IPS DF 6.9 (cell line): Measurements from ENCODE around the gene SETD2.

Experiments
- DNase-seq: peaks from one replicate; pipeline ENCODE4 v3.0.0-alpha.2; 2013; ENCODE audit warnings: low read depth, low spot score
- H3K27ac ChIP-seq: one replicate; pipeline ENCODE4 v1.5.1; 2013; ENCODE audit warnings: low read length, control low read depth
- H3K27me3 ChIP-seq: 2 replicates; pipeline ENCODE4 v1.6.1; 2013; ENCODE audit warnings: mild to moderate bottlenecking, low read length; ENCODE audit not compliant: control insufficient read depth, insufficient read depth
- H3K36me3 ChIP-seq: 2 replicates; pipeline ENCODE4 v1.6.1; 2013; ENCODE audit warnings: low read length; ENCODE audit not compliant: control insufficient read depth, insufficient read depth
- H3K4me1 ChIP-seq: 2 replicates; pipeline ENCODE4 v1.6.1; 2013; ENCODE audit warnings: low read length; ENCODE audit not compliant: control insufficient read depth, insufficient read depth
- H3K4me3 ChIP-seq: 2 replicates; pipeline ENCODE4 v1.5.1; 2013; ENCODE audit warnings: mild to moderate bottlenecking, low read length
- H3K9me3 ChIP-seq: 2 replicates; pipeline ENCODE4 v1.6.1; 2013; ENCODE audit warnings: low read length, inconsistent platforms; ENCODE audit not compliant: control insufficient read depth, insufficient read depth
- WGBS: extraction: QIAGEN DNeasy Blood & Tissue Kit; methylation state at CpG from one replicate; pipeline ENCODE4 v1.1.7; 2013; ENCODE audit warnings: mixed read lengths, missing lambda C conversion rate; ENCODE audit not compliant: insufficient read length, insufficient coverage; 5-methylcytosine and 5-hydroxymethylcytosine counted together

Gene SETD2

GRCh38 chr3:46999516-47000197, 164.3 kb downstream of the SETD2 start:
- no peaks in the 10 kb centered on the region for H3K9me3 ChIP-seq
- no peak overlapping the region for H3K27ac ChIP-seq
- H3K4me1 ChIP-seq: peaks cover 2% of the 10 kb centered on the region
- no peak for DNase-seq
- no peaks in the 10 kb centered on the region for H3K27me3 ChIP-seq
- peaks cover 39% of the 10 kb centered on the region for H3K36me3 ChIP-seq
- no CpG with 5 or more reads among the region's 14 CpGs for WGBS
- H3K4me3 ChIP-seq: no peak overlapping the region

- peaks cover 37% of the 10 kb centered on the region for H3K36me3 ChIP-seq
- H3K4me3 ChIP-seq: no peak overlapping the region
- H3K9me3 ChIP-seq: no peaks in the 10 kb centered on the region
- H3K27ac ChIP-seq: no peak overlapping the region
- no peak for DNase-seq
- WGBS: no CpG with 5 or more reads among the region's 22 CpGs
- no peaks in the 10 kb centered on the region for H3K27me3 ChIP-seq
- H3K4me1 ChIP-seq: peaks cover 2% of the 10 kb centered on the region
Observed at GRCh38 chr3:46998852-46999515, 164.9 kb downstream of the SETD2 start.

GRCh38 chr3:46998121-46998851, 165.6 kb downstream of the SETD2 start:
- no peaks in the 10 kb centered on the region for H3K27me3 ChIP-seq
- no peak overlapping the region for H3K4me3 ChIP-seq
- no peak for DNase-seq
- WGBS: no CpG with 5 or more reads among the region's 27 CpGs
- no peaks in the 10 kb centered on the region for H3K9me3 ChIP-seq
- no peak overlapping the region for H3K27ac ChIP-seq
- peaks cover 2% of the 10 kb centered on the region for H3K4me1 ChIP-seq
- peaks cover 31% of the 10 kb centered on the region for H3K36me3 ChIP-seq

GRCh38 chr3:46997453-46998091, 166.3 kb downstream of the SETD2 start:
- H3K9me3 ChIP-seq: no peaks in the 10 kb centered on the region
- no peak overlapping the region for H3K4me3 ChIP-seq
- no CpG with 5 or more reads among the region's 13 CpGs for WGBS
- no peak overlapping the region for H3K27ac ChIP-seq
- DNase-seq: no peak
- H3K4me1 ChIP-seq: peaks cover 2% of the 10 kb centered on the region
- peaks cover 26% of the 10 kb centered on the region for H3K36me3 ChIP-seq
- no peaks in the 10 kb centered on the region for H3K27me3 ChIP-seq

GRCh38 chr3:46996689-46997452, 167.0 kb downstream of the SETD2 start:
- H3K4me1 ChIP-seq: peaks cover 2% of the 10 kb centered on the region
- no CpG with 5 or more reads among the region's 12 CpGs for whole genome bisulfite sequencing
- no peaks in the 10 kb centered on the region for H3K27me3 ChIP-seq
- no peak overlapping the region for H3K27ac ChIP-seq
- H3K36me3 ChIP-seq: peaks cover 19% of the 10 kb centered on the region
- no peaks in the 10 kb centered on the region for H3K9me3 ChIP-seq
- DNase-seq: no peak
- no peak overlapping the region for H3K4me3 ChIP-seq

GRCh38 chr3:46995901-46996562, 167.9 kb downstream of the SETD2 start:
- peaks cover 2% of the 10 kb centered on the region for H3K4me1 ChIP-seq
- no peaks in the 10 kb centered on the region for H3K9me3 ChIP-seq
- no peaks in the 10 kb centered on the region for H3K27me3 ChIP-seq
- no peak overlapping the region for H3K27ac ChIP-seq
- no peak for DNase-seq
- no CpG with 5 or more reads among the region's 22 CpGs for WGBS
- H3K36me3 ChIP-seq: peaks cover 13% of the 10 kb centered on the region
- H3K4me3 ChIP-seq: no peak overlapping the region

- Histone ChIP-seq H3K27me3 (no peaks in the 10 kb centered on the region), H3K4me3 (no peak overlapping the region), H3K9me3 (no peaks in the 10 kb centered on the region), H3K36me3 (peaks cover 9% of the 10 kb centered on the region), H3K4me1 (peaks cover 2% of the 10 kb centered on the region), H3K27ac (no peak overlapping the region)
- WGBS: no CpG with 5 or more reads among the region's 29 CpGs
- no peak for DNase-seq
Observed at GRCh38 chr3:46994801-46995731, 168.8 kb downstream of the SETD2 start.

- no peak for DNase-seq
- Histone ChIP-seq H3K27ac (no peak overlapping the region), H3K27me3 (no peaks in the 10 kb centered on the region), H3K4me1 (peaks cover 5% of the 10 kb centered on the region), H3K36me3 (0 out of 2 replicates have a peak, but pooled peaks cover 6% of the 10 kb centered on the region), H3K4me3 (no peak overlapping the region), H3K9me3 (no peaks in the 10 kb centered on the region)
- no CpG with 5 or more reads among the region's 7 CpGs for WGBS
Observed at GRCh38 chr3:46993986-46994385, 169.9 kb downstream of the SETD2 start.

- no peak overlapping the region for H3K27ac ChIP-seq
- peaks cover 8% of the 10 kb centered on the region for H3K4me1 ChIP-seq
Observed at GRCh38 chr3:46993292-46993691, 170.6 kb downstream of the SETD2 start.

More at GRCh38 chr3:46993292-46993691, 170.6 kb downstream of the SETD2 start:
- DNase-seq: no peak
- Histone ChIP-seq H3K27me3 (no peaks in the 10 kb centered on the region), H3K9me3 (no peaks in the 10 kb centered on the region), H3K4me3 (no peak overlapping the region), H3K36me3 (0 out of 2 replicates have a peak, but pooled peaks cover 7% of the 10 kb centered on the region)
- WGBS: no CpG with 5 or more reads among the region's 2 CpGs
